Measurements from ENCODE around the gene PPIP5K2. TPM values are rescaled to one million over a fixed set of nuclear protein-coding genes. Genes with fewer than 3 reads are reported as not detected.
"Not testable (repeated sequence)": the region's sequence is repeated elsewhere in the genome, so short reads cannot be mapped to it uniquely, and the experiment has no call there.

PPIP5K2 gene
- total RNA-seq, 2 donors from 2014 or later = 23.9 to 24.9 TPM

DNA sequence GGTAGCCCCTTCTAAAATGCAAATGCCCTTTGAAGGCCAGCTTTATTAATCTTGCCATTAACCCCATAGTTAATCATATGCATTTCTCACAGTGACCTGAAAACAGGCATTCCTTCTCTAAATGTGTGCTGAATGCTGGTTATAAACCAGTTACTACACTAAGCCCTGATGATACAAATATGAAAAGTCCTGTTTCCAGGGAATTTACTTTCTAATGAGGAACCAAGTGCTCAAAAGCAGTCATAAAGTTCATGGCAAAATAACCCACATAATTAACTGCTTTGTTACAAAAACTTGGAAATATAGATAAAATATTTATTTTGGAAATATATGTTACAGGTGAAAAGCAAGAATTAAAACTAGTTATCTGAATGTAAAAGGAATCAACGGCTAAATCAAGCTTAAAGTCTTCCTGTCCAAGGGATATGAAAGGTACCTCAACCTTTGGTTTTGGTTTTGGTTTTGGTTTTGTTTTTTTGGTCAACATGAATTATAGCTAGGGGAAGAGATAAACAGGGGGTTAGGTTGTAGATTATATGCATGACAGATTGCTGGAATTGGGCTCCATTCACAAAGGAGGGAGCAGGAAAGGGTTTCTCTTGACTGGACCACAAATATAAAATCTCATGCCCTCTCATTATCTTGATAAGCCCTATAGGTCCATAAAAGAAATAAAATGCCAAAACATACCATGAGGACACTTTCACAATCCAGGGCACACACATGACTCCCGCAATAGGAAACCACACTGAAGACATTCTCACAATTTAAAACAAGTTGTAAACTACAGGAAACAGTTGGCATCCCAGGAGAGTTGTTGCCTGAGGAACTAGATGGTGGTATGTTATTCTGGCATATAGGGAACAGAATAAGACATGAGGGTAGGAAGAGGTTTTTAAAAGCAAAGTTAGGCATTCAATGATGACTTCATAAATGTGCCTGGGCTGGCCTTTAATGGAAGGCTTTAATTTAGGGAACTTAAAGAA, 91.8 kb downstream of the PPIP5K2 start:
- DNase-seq (ENCODE audit: low spot score) = no peak
- Histone ChIP-seq H3K4me1 (replicated peaks) (no peaks in the 10 kb centered on the region), H3K27me3 (replicated peaks; ENCODE audit: insufficient read depth) (no peaks in the 10 kb centered on the region), H3K27ac (no peak overlapping the region), H3K9me3 (no peaks in the 10 kb centered on the region), H3K4me3 (no peak overlapping the region), H3K36me3 (no peaks in the 10 kb centered on the region)
- WGBS = 78% methylated on average over 2 of the region's 2 CpGs
- intact Hi-C loops (cut with DNase I) = no loop called here
- TF ChIP-seq, protein P1, sequence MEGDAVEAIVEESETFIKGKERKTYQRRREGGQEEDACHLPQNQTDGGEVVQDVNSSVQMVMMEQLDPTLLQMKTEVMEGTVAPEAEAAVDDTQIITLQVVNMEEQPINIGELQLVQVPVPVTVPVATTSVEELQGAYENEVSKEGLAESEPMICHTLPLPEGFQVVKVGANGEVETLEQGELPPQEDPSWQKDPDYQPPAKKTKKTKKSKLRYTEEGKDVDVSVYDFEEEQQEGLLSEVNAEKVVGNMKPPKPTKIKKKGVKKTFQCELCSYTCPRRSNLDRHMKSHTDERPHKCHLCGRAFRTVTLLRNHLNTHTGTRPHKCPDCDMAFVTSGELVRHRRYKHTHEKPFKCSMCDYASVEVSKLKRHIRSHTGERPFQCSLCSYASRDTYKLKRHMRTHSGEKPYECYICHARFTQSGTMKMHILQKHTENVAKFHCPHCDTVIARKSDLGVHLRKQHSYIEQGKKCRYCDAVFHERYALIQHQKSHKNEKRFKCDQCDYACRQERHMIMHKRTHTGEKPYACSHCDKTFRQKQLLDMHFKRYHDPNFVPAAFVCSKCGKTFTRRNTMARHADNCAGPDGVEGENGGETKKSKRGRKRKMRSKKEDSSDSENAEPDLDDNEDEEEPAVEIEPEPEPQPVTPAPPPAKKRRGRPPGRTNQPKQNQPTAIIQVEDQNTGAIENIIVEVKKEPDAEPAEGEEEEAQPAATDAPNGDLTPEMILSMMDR (IDR thresholded peaks at IDR 0.05) = no peak
- TF ChIP-seq POLR2A (IDR thresholded peaks at IDR 0.05) (no peak), POLR2AphosphoS5 (IDR thresholded peaks at IDR 0.05) (no peak)

- Histone ChIP-seq H3K4me1 (replicated peaks) (no peaks in the 10 kb centered on the region), H3K36me3 (no peaks in the 10 kb centered on the region), H3K27me3 (replicated peaks; ENCODE audit: insufficient read depth) (no peaks in the 10 kb centered on the region), H3K27ac (no peak overlapping the region), H3K4me3 (no peak overlapping the region), H3K9me3 (no peaks in the 10 kb centered on the region)
- intact Hi-C loops (cut with DNase I) = no loop called here
- DNase-seq (ENCODE audit: low spot score) = no peak
- 38% methylated on average over 2 of the region's 2 CpGs for WGBS
- TF ChIP-seq, protein P1 (IDR thresholded peaks at IDR 0.05) = no peak
- TF ChIP-seq POLR2AphosphoS5 (IDR thresholded peaks at IDR 0.05) (no peak), POLR2A (IDR thresholded peaks at IDR 0.05) (no peak)
These were observed 96.0 kb downstream of the PPIP5K2 start for GRCh38 chr5:103216137-103216536.

DNA sequence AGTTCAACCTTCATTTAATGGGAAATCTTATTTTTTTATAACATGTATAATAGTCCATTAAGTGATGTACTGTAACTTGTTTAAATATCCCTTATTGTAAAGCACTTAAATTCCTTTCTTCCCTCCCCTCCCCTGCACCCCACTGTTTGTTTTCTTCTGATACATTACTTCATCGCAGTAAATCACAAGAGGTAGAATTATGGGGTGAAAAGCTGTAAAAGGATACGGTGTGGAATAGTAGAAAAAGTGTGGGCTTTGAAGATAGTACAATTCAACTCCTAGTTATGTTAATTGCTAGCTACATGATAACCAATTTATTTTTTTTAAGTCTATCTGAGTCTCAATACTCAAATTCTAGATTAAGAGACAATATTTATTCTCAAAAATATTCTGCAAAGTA, 96.6 kb downstream of the PPIP5K2 start:
- H3K9me3 ChIP-seq = no peaks in the 10 kb centered on the region
- TF ChIP-seq POLR2AphosphoS5 (IDR thresholded peaks at IDR 0.05) (no peak), POLR2A (IDR thresholded peaks at IDR 0.05) (no peak)
- TF ChIP-seq, protein P1 (IDR thresholded peaks at IDR 0.05) = no peak
- intact Hi-C loops (cut with DNase I) = no loop called here

GRCh38 chr5:103217101-103217500, 97.0 kb downstream of the PPIP5K2 start:
- Histone ChIP-seq H3K27ac (no peak overlapping the region), H3K4me3 (no peak overlapping the region), H3K9me3 (no peaks in the 10 kb centered on the region), H3K4me1 (replicated peaks) (no peaks in the 10 kb centered on the region), H3K36me3 (no peaks in the 10 kb centered on the region), H3K27me3 (replicated peaks; ENCODE audit: insufficient read depth) (no peaks in the 10 kb centered on the region)
- intact Hi-C loops (cut with DNase I) = no loop called here
- TF ChIP-seq POLR2AphosphoS5 (IDR thresholded peaks at IDR 0.05) = no peak
- TF ChIP-seq POLR2A (IDR thresholded peaks at IDR 0.05) = no peak
- TF ChIP-seq, protein P1 (IDR thresholded peaks at IDR 0.05) = no peak
- DNase-seq (ENCODE audit: low spot score) = no peak

More for the DNA sequence above, 96.6 kb downstream of the PPIP5K2 start:
- Histone ChIP-seq H3K4me3 (no peak overlapping the region), H3K27me3 (replicated peaks; ENCODE audit: insufficient read depth) (no peaks in the 10 kb centered on the region), H3K27ac (no peak overlapping the region), H3K4me1 (replicated peaks) (no peaks in the 10 kb centered on the region), H3K36me3 (no peaks in the 10 kb centered on the region)
- no peak for DNase-seq (ENCODE audit: low spot score)
- 19% methylated on average over 2 of the region's 2 CpGs for WGBS

- no peaks in the 10 kb centered on the region for H3K9me3 ChIP-seq
- H3K4me1 ChIP-seq (replicated peaks) = no peaks in the 10 kb centered on the region
- H3K4me3 ChIP-seq = no peak overlapping the region
- no peak for DNase-seq (ENCODE audit: low spot score)
- H3K27ac ChIP-seq = no peak overlapping the region
- no peaks in the 10 kb centered on the region for H3K27me3 ChIP-seq (replicated peaks; ENCODE audit: insufficient read depth)
- WGBS = 59% methylated on average over 5 of the region's 5 CpGs
- intact Hi-C loops (cut with DNase I) = no loop called here
- no peaks in the 10 kb centered on the region for H3K36me3 ChIP-seq
- TF ChIP-seq POLR2AphosphoS5 (IDR thresholded peaks at IDR 0.05) = no peak
- TF ChIP-seq, protein P1 (IDR thresholded peaks at IDR 0.05) = no peak
- no peak for TF ChIP-seq POLR2A (IDR thresholded peaks at IDR 0.05)
These were observed 98.1 kb downstream of the PPIP5K2 start for GRCh38 chr5:103218164-103218563.

DNA sequence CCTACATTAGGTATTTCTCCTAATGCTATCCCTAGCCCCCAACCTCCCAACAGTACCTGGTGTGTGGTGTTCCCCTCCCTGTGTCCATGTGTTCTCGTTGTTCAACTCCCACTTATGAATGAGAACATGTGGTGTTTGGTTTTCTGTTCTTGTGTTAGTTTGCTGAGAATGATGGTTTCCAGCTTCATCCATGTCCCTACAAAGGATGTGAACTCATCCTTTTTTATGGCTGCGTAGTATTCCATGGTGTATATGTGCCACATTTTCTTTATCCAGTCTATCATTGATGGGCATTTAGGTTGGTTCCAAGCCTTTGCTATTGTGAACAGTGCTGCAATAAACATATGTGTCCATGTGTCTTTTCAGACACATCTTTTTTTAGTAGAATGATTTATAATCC, 99.0 kb downstream of the PPIP5K2 start:
- H3K27ac ChIP-seq; intact Hi-C loops (cut with DNase I); H3K4me3 ChIP-seq; H3K4me1 ChIP-seq (replicated peaks); H3K9me3 ChIP-seq; DNase-seq (ENCODE audit: low spot score); H3K27me3 ChIP-seq (replicated peaks; ENCODE audit: insufficient read depth); H3K36me3 ChIP-seq: not testable (repeated sequence)
- 100% methylated on average over 2 of the region's 2 CpGs for WGBS
